ENCODE results near the gene ARHGAP35. TPM values are rescaled to one million over a fixed set of nuclear protein-coding genes. Genes with fewer than 3 reads are reported as not detected.

Gene ARHGAP35
- total and polyA plus RNA-seq, 2 experiments from 2014 or later = 13.6 to 57.7 TPM

- Mint-ChIP-seq H3K4me3 (no peak overlapping the region), H3K27me3 (ENCODE audit: insufficient read depth, low read depth, poor library complexity) (peaks cover 3% of the 10 kb centered on the region), H3K27ac (peak overlapping the region; percentile 4; the same call in 1 of the 2 replicates), H3K4me1 (peaks cover 43% of the 10 kb centered on the region), H3K36me3 (ENCODE audit: low read depth) (no peaks in the 10 kb centered on the region), H3K9me3 (no peaks in the 10 kb centered on the region)
- Histone ChIP-seq H3F3A (replicated peaks; ENCODE audit: low read depth) (no peaks in the 10 kb centered on the region), H3K4me1 (ENCODE audit: insufficient read depth) (peaks cover 24% of the 10 kb centered on the region), H3K36me3 (ENCODE audit: insufficient read depth) (no peaks in the 10 kb centered on the region), H3K27me3 (ENCODE audit: insufficient read depth) (no peaks in the 10 kb centered on the region), H3K9me2 (ENCODE audit: insufficient read depth) (no peaks in the 10 kb centered on the region), H3K79me2 (replicated peaks; ENCODE audit: insufficient read depth) (peaks cover 97% of the 10 kb centered on the region), H2AFZ (no peak overlapping the region), H4K20me1 (replicated peaks; ENCODE audit: insufficient read depth) (peaks cover 51% of the 10 kb centered on the region), H3K4me3 (no peak overlapping the region), H3K4me2 (peak overlapping the region; percentile 40; the same call in 1 of the 2 replicates), H3K27ac (ENCODE audit: low read depth) (peak overlapping the region; percentile 64)
- ATAC-seq = peak; percentile 46
- DNase-seq (ENCODE audit: low spot score) = peak; percentile 47
- TF ChIP-seq, protein P1, sequence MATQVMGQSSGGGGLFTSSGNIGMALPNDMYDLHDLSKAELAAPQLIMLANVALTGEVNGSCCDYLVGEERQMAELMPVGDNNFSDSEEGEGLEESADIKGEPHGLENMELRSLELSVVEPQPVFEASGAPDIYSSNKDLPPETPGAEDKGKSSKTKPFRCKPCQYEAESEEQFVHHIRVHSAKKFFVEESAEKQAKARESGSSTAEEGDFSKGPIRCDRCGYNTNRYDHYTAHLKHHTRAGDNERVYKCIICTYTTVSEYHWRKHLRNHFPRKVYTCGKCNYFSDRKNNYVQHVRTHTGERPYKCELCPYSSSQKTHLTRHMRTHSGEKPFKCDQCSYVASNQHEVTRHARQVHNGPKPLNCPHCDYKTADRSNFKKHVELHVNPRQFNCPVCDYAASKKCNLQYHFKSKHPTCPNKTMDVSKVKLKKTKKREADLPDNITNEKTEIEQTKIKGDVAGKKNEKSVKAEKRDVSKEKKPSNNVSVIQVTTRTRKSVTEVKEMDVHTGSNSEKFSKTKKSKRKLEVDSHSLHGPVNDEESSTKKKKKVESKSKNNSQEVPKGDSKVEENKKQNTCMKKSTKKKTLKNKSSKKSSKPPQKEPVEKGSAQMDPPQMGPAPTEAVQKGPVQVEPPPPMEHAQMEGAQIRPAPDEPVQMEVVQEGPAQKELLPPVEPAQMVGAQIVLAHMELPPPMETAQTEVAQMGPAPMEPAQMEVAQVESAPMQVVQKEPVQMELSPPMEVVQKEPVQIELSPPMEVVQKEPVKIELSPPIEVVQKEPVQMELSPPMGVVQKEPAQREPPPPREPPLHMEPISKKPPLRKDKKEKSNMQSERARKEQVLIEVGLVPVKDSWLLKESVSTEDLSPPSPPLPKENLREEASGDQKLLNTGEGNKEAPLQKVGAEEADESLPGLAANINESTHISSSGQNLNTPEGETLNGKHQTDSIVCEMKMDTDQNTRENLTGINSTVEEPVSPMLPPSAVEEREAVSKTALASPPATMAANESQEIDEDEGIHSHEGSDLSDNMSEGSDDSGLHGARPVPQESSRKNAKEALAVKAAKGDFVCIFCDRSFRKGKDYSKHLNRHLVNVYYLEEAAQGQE (IDR thresholded peaks at IDR 0.05; ENCODE audit: unreplicated experiment) = no peak
- TF ChIP-seq ZNF331 (CRISPR knock-in tag; IDR thresholded peaks at IDR 0.05; ENCODE audit: low read depth) (no peak), CREB1 (CRISPR knock-in tag; IDR thresholded peaks at IDR 0.05; ENCODE audit: low read depth) (no peak), STAT1 (IDR thresholded peaks at IDR 0.05; ENCODE audit: unreplicated experiment) (no peak), POLR2AphosphoS5 (IDR thresholded peaks at IDR 0.05; ENCODE audit: low read depth) (no peak), JUNB (IDR thresholded peaks at IDR 0.05; ENCODE audit: unreplicated experiment) (no peak), EZH2phosphoT487 (IDR thresholded peaks at IDR 0.05; ENCODE audit: unreplicated experiment) (no peak), ZNF114 (CRISPR knock-in tag; IDR thresholded peaks at IDR 0.05) (no peak), NANOG (IDR thresholded peaks at IDR 0.05; ENCODE audit: borderline replicate concordance) (no peak), EZH2 (IDR thresholded peaks at IDR 0.05; ENCODE audit: low read depth, unreplicated experiment) (no peak)
- TF ChIP-seq, protein P2, sequence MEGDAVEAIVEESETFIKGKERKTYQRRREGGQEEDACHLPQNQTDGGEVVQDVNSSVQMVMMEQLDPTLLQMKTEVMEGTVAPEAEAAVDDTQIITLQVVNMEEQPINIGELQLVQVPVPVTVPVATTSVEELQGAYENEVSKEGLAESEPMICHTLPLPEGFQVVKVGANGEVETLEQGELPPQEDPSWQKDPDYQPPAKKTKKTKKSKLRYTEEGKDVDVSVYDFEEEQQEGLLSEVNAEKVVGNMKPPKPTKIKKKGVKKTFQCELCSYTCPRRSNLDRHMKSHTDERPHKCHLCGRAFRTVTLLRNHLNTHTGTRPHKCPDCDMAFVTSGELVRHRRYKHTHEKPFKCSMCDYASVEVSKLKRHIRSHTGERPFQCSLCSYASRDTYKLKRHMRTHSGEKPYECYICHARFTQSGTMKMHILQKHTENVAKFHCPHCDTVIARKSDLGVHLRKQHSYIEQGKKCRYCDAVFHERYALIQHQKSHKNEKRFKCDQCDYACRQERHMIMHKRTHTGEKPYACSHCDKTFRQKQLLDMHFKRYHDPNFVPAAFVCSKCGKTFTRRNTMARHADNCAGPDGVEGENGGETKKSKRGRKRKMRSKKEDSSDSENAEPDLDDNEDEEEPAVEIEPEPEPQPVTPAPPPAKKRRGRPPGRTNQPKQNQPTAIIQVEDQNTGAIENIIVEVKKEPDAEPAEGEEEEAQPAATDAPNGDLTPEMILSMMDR (conservative IDR thresholded peaks at IDR 0.05; ENCODE audit: low read depth in 2 of 2) = no peak
- TF ChIP-seq, protein P3, sequence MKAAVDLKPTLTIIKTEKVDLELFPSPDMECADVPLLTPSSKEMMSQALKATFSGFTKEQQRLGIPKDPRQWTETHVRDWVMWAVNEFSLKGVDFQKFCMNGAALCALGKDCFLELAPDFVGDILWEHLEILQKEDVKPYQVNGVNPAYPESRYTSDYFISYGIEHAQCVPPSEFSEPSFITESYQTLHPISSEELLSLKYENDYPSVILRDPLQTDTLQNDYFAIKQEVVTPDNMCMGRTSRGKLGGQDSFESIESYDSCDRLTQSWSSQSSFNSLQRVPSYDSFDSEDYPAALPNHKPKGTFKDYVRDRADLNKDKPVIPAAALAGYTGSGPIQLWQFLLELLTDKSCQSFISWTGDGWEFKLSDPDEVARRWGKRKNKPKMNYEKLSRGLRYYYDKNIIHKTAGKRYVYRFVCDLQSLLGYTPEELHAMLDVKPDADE (IDR thresholded peaks at IDR 0.05) = no peak
These were observed 43.6 kb downstream of the ARHGAP35 start for GRCh38 chr19:46904114-46905060.
